H1 (cell line): ENCODE data around the gene RAB3B. TPM values are rescaled to one million over a fixed set of nuclear protein-coding genes. Genes with fewer than 3 reads are reported as not detected.

Source experiments
- CTCF ChIA-PET: fragments of 300-600 bp; sonication (Branson Sonifier 250); formaldehyde crosslinking; loops from one replicate; lab custom pipeline; 2021; ENCODE audit not compliant: partially characterized antibody; lab: Charles Lee
- POLR2A ChIA-PET: fragments of 300-600 bp; sonication (Branson Sonifier 250); formaldehyde crosslinking; loops from one replicate; lab custom pipeline; 2021; ENCODE audit warnings: inconsistent platforms; ENCODE audit not compliant: partially characterized antibody; lab: Charles Lee
- DNase-seq, 2 experiments: peaks; one replicate each; pipeline versions ENCODE4 v3.0.0 to v3.0.0-alpha.2; 2010 to 2022; ENCODE audit warnings: low spot score in 2 of 2, low read depth in 1 of 2, mixed read lengths in 1 of 2
- FAIRE-seq: peaks from 2 replicates; lab custom pipeline; 2011; peaks lifted over from hg19 to GRCh38; lab: Jason Lieb, UNC
- H2AFZ ChIP-seq: 2 replicates; pipeline ENCODE4 v1.8.1; 2012; ENCODE audit warnings: low read length, inconsistent platforms
- H2AK5ac ChIP-seq: 2 replicates; pipeline ENCODE4 v1.6.1; 2013; ENCODE audit warnings: low read depth, low read length
- H2BK120ac ChIP-seq: replicated peaks from 2 replicates; pipeline ENCODE3; 2013; ENCODE audit warnings: low read depth, low read length, inconsistent platforms
- H2BK12ac ChIP-seq: 2 replicates; pipeline ENCODE4 v1.6.1; 2013; ENCODE audit warnings: low read depth, low read length
- H2BK15ac ChIP-seq: 2 replicates; pipeline ENCODE4 v1.6.1; 2013; ENCODE audit warnings: low read length
- H2BK20ac ChIP-seq: 2 replicates; pipeline ENCODE4 v1.6.1; 2013; ENCODE audit warnings: low read length
- H2BK5ac ChIP-seq: 2 replicates; pipeline ENCODE4 v1.6.1; 2013; ENCODE audit warnings: low read depth, low read length
- H3K14ac ChIP-seq: 2 replicates; pipeline ENCODE4 v1.6.1; 2013; ENCODE audit warnings: inconsistent platforms; ENCODE audit not compliant: insufficient read length
- H3K18ac ChIP-seq: 2 replicates; pipeline ENCODE4 v1.6.1; 2013; ENCODE audit warnings: low read length; ENCODE audit errors: extremely low read depth
- H3K23ac ChIP-seq: 2 replicates; pipeline ENCODE4 v1.6.1; 2013; ENCODE audit warnings: inconsistent platforms; ENCODE audit not compliant: insufficient read length
- H3K23me2 ChIP-seq: 2 replicates; pipeline ENCODE4 v1.6.1; 2013; ENCODE audit warnings: low read depth, low read length
- H3K27ac ChIP-seq: 2 replicates; pipeline ENCODE4 v1.6.1; 2011; ENCODE audit warnings: low read depth, low read length, inconsistent platforms
- H3K27me3 ChIP-seq, 4 experiments: replicated peaks in 1 of 4; 1 replicate in 1 of 4; 2 replicates in 3 of 4; pipeline versions ENCODE4 v1.6.1 to v1.8.1; 2011 to 2013; ENCODE audit warnings: low read length in 3 of 4, mild to moderate bottlenecking in 3 of 4, inconsistent platforms in 2 of 4, mixed read lengths in 2 of 4, moderate library complexity in 1 of 4; ENCODE audit not compliant: control insufficient read depth in 3 of 4, insufficient read depth in 3 of 4; ENCODE audit errors: extremely low read depth in 1 of 4
- H3K36me3 ChIP-seq, 4 experiments: 2 replicates each; pipeline versions ENCODE4 v1.6.1 to v1.8.1; 2011 to 2013; ENCODE audit warnings: mild to moderate bottlenecking in 4 of 4, low read length in 3 of 4, moderate library complexity in 2 of 4, control low read depth in 1 of 4, inconsistent platforms in 1 of 4; ENCODE audit not compliant: insufficient read depth in 4 of 4, control insufficient read depth in 2 of 4
- H3K4ac ChIP-seq: replicated peaks from 2 replicates; pipeline ENCODE3; 2013; ENCODE audit warnings: low read length, low read depth, mixed read lengths, inconsistent platforms; ENCODE audit not compliant: insufficient read length
- H3K4me1 ChIP-seq, 4 experiments: replicated peaks in 1 of 4; 1 replicate in 1 of 4; 2 replicates in 3 of 4; pipeline versions ENCODE4 v1.6.1 to v1.8.1; 2011 to 2013; ENCODE audit warnings: low read length in 3 of 4, inconsistent platforms in 2 of 4, mixed read lengths in 1 of 4; ENCODE audit not compliant: insufficient read depth in 4 of 4, control insufficient read depth in 3 of 4
- H3K4me2 ChIP-seq, 2 experiments: 2 replicates each; pipeline versions ENCODE4 v1.6.1 to v1.8.1; 2011 to 2013; ENCODE audit warnings: low read depth in 2 of 2, low read length in 2 of 2, control low read depth in 1 of 2, inconsistent platforms in 1 of 2, mild to moderate bottlenecking in 1 of 2; ENCODE audit not compliant: insufficient read depth in 1 of 2
- H3K4me3 ChIP-seq, 4 experiments: fragments of 200-600, 300-600 bp in 1 of 4; sonication (generic), shearing (Covaris generic), sonication (Bioruptor Twin) in 1 of 4; 2 replicates each; pipeline versions ENCODE4 v1.5.1 to v1.8.1; 2011 to 2016; ENCODE audit warnings: low read length in 4 of 4, low read depth in 3 of 4, control low read depth in 2 of 4, inconsistent platforms in 2 of 4, mild to moderate bottlenecking in 2 of 4, mixed read lengths in 1 of 4, moderate library complexity in 1 of 4; ENCODE audit not compliant: insufficient read depth in 2 of 4; ENCODE audit errors: extremely low read depth in 1 of 4
- H3K56ac ChIP-seq: replicated peaks from 2 replicates; pipeline ENCODE3; 2013; ENCODE audit warnings: low read depth, mild to moderate bottlenecking, mixed read lengths, low read length, inconsistent platforms; ENCODE audit not compliant: insufficient read length
- H3K79me1 ChIP-seq: 2 replicates; pipeline ENCODE4 v1.6.1; 2013; ENCODE audit warnings: low read depth, low read length, control low read depth
- H3K79me2 ChIP-seq, 2 experiments: 2 replicates each; pipeline versions ENCODE4 v1.6.1 to v1.8.1; 2012 to 2013; ENCODE audit warnings: low read length in 2 of 2, mild to moderate bottlenecking in 2 of 2, inconsistent platforms in 1 of 2; ENCODE audit not compliant: insufficient read depth in 2 of 2, control insufficient read depth in 1 of 2
- H3K9ac ChIP-seq, 4 experiments: replicated peaks in 1 of 4; 1 replicate in 1 of 4; 2 replicates in 3 of 4; pipeline versions ENCODE4 v1.6.1 to v1.8.1; 2011 to 2013; ENCODE audit warnings: low read depth in 3 of 4, low read length in 3 of 4, control low read depth in 2 of 4, mild to moderate bottlenecking in 2 of 4, moderate library complexity in 2 of 4, inconsistent platforms in 1 of 4; ENCODE audit errors: extremely low read depth in 1 of 4
- H3K9me3 ChIP-seq, 2 experiments: 2 replicates each; pipeline versions ENCODE4 v1.6.1 to v1.8.1; 2012 to 2013; ENCODE audit warnings: mild to moderate bottlenecking in 2 of 2, moderate library complexity in 2 of 2, control low read depth in 1 of 2, inconsistent platforms in 1 of 2, low read depth in 1 of 2, low read length in 1 of 2, mixed read lengths in 1 of 2; ENCODE audit not compliant: insufficient read depth in 2 of 2
- H4K20me1 ChIP-seq, 2 experiments: replicated peaks in 1 of 2; 2 replicates each; pipeline versions ENCODE3 to v1.8.1; 2011 to 2013; ENCODE audit warnings: inconsistent platforms in 2 of 2, low read length in 2 of 2, mild to moderate bottlenecking in 1 of 2; ENCODE audit not compliant: insufficient read depth in 2 of 2, control insufficient read depth in 1 of 2
- H4K5ac ChIP-seq: 2 replicates; pipeline ENCODE4 v1.6.1; 2013; ENCODE audit warnings: low read length, low read depth, mixed read lengths, inconsistent platforms; ENCODE audit not compliant: insufficient read length
- H4K8ac ChIP-seq: 2 replicates; pipeline ENCODE4 v1.8.0; 2013; ENCODE audit warnings: mild to moderate bottlenecking, moderate library complexity, low read length, inconsistent platforms; ENCODE audit not compliant: insufficient read depth; ENCODE audit errors: extremely low read depth
- H4K91ac ChIP-seq: replicated peaks from 2 replicates; pipeline ENCODE3; 2013; ENCODE audit warnings: low read length, mixed read lengths, inconsistent platforms; ENCODE audit not compliant: insufficient read length
- CHD1 ChIP-seq: IDR thresholded peaks from 2 replicates; pipeline ENCODE4 v1.6.1; 2012; ENCODE audit warnings: low read depth, low read length, improper control_type of control experiment
- EZH2 ChIP-seq: fragments of 200-600 bp; sonication (generic); IDR thresholded peaks from 2 replicates; pipeline ENCODE4 v1.7.1; 2012; ENCODE audit warnings: low read depth, mild to moderate bottlenecking, moderate library complexity, low read length, inconsistent platforms; ENCODE audit not compliant: severe bottlenecking
- FOSL1 ChIP-seq: IDR thresholded peaks from 2 replicates; pipeline ENCODE4 v1.6.1; 2011; ENCODE audit warnings: mild to moderate bottlenecking, low read depth, low read length, moderate library complexity; ENCODE audit not compliant: insufficient read depth
- TCF12 ChIP-seq: IDR thresholded peaks from 2 replicates; pipeline ENCODE4 v1.6.1; 2011; ENCODE audit warnings: low read depth, mild to moderate bottlenecking, low read length
- YY1 ChIP-seq: IDR thresholded peaks from 2 replicates; pipeline ENCODE4 v1.6.1; 2011; ENCODE audit warnings: low read depth, mild to moderate bottlenecking, low read length
- WGBS, 2 experiments: shearing (Covaris generic) in 1 of 2; methylation state at CpG; one replicate each; pipeline versions ENCODE4 v1.1.6 to v1.1.7; 2013 to 2015; ENCODE audit warnings: low lambda C conversion rate in 2 of 2, mixed read lengths in 2 of 2, inconsistent platforms in 1 of 2, low coverage in 1 of 2, missing lambda C conversion rate in 1 of 2; ENCODE audit not compliant: insufficient replicate concordance in 2 of 2, insufficient coverage in 1 of 2, insufficient read length in 1 of 2; ENCODE audit errors: extremely low coverage in 1 of 2, missing lambda C conversion rate in 1 of 2; 5-methylcytosine and 5-hydroxymethylcytosine counted together
- polyA plus RNA-seq, 7 experiments: library from polyadenylated mRNA; depleted of rRNA in 3 of 7; stranded (reverse) in 5 of 7; unstranded in 2 of 7; fragments of >200 nt in 5 of 7; fragments of 200-250 nt in 2 of 7; gene quantifications; 1 replicate in 5 of 7; 2 replicates in 1 of 7; 4 replicates in 1 of 7; pipeline versions ENCODE4 v1.2.1 to v1.2.3, GENCODE V29; 2011 to 2013; ENCODE audit warnings: missing spikeins in 2 of 7, mixed read lengths in 2 of 7
- total RNA-seq: library from RNA; stranded (reverse); fragmentation: NEBNext Ultra II Directional; extraction: Animal tissue kit (Norgen Biotek cat#: 25700); gene quantifications from 2 replicates; pipeline ENCODE4 v1.2.1, GENCODE V29; 2021

Gene RAB3B
- total and polyA plus RNA-seq, 2 of the 8 experiments (the other 6 are each of a cell fraction or from before 2014, with no cell fraction given): 12.5 to 36.8 TPM

GRCh38 chr1:51982161-51982560 is 8.3 kb downstream of the RAB3B start:
- no peak overlapping the region for H4K91ac ChIP-seq
- H2BK20ac ChIP-seq: no peak overlapping the region
- no peak overlapping the region for H3K27ac ChIP-seq
- peaks cover 0 to 2% (median 0%) of the 10 kb centered on the region in 4 experiments; a peak in 1 of 7 replicates for H3K4me1 ChIP-seq
- H4K20me1 ChIP-seq: no peaks in the 10 kb centered on the region
- WGBS, 2 experiments: 90% methylated on average over 3 of the region's 3 CpGs; no CpG with 5 or more reads in 1 of the 2 experiments
- POLR2A ChIA-PET: interaction anchor here (1.9 kb wide), 1 partner anchor 10 kb away, joined by 8 read pairs; no protein-coding TSS in a partner anchor
- no peaks in the 10 kb centered on the region for H3K9me3 ChIP-seq
- no peak overlapping the region for H2BK15ac ChIP-seq
- H3K56ac ChIP-seq: no peak overlapping the region
- H3K79me1 ChIP-seq: peaks cover 6% of the 10 kb centered on the region; the same call in 1 of the 2 replicates
- no peak overlapping the region for H2BK5ac ChIP-seq
- no peak overlapping the region for H4K5ac ChIP-seq
- peaks cover 0 to 30% (median 3%) of the 10 kb centered on the region in 4 experiments; a peak in 4 of 8 replicates for H3K36me3 ChIP-seq
- no peak overlapping the region for H3K18ac ChIP-seq
- no peaks in the 10 kb centered on the region for H3K27me3 ChIP-seq
- no peak overlapping the region for H3K4me2 ChIP-seq
- peaks cover 0 to 6% of the 10 kb centered on the region in 2 experiments; a peak in 2 of 4 replicates for H3K79me2 ChIP-seq
- no peak overlapping the region for H3K9ac ChIP-seq
- H3K14ac ChIP-seq: no peak overlapping the region
- H2AFZ ChIP-seq: no peak overlapping the region
- no peak for DNase-seq
- CTCF ChIA-PET: interaction anchor here (1.1 to 2.0 kb wide), 2 partner anchors 14 to 20 kb away, joined by 4 to 5 read pairs; no protein-coding TSS in a partner anchor
- H3K23me2 ChIP-seq: no peaks in the 10 kb centered on the region
- H3K4ac ChIP-seq: no peak overlapping the region
- no peak overlapping the region for H2BK12ac ChIP-seq
- no peak for FAIRE-seq
- H2BK120ac ChIP-seq: no peak overlapping the region
- no peak overlapping the region for H3K23ac ChIP-seq
- H3K4me3 ChIP-seq: no peak overlapping the region
- TF ChIP-seq TCF12 (no peak), YY1 (no peak), CHD1 (no peak), FOSL1 (no peak), EZH2 (no peak)
- no peak overlapping the region for H2AK5ac ChIP-seq
- H4K8ac ChIP-seq: no peak overlapping the region
